Lower leg skin (tissue), 4 donors: ENCODE measurements around the gene SOX6. TPM values are rescaled to one million over a fixed set of nuclear protein-coding genes. Genes with fewer than 3 reads are reported as not detected.
"Not testable (repeated sequence)": the region's sequence is repeated elsewhere in the genome, so short reads cannot be mapped to it uniquely, and the experiment has no call there.

Source experiments
- DNase-seq, 2 donors: peaks; one replicate each; pipeline ENCODE4 v3.0.0-alpha.2; 2019; ENCODE audit warnings: low spot score in 2 of 2
- H3K4me3 ChIP-seq: fragments of 200-600 bp; sonication (generic); 2 replicates; pipeline ENCODE4 v1.5.1; 2017; ENCODE audit warnings: mild to moderate bottlenecking, low read depth; ENCODE audit not compliant: poor library complexity, severe bottlenecking
- POLR2A ChIP-seq, 2 donors: fragments of 450-650 bp; IDR thresholded peaks; one replicate each; pipeline ENCODE4 v1.6.1; 2016 to 2017; ENCODE audit warnings: antibody characterized with exemption in 2 of 2, mild to moderate bottlenecking in 1 of 2, moderate library complexity in 1 of 2
- WGBS, 2 donors: methylation state at CpG; one replicate each; pipeline ENCODE4 v1.1.5; 2018; 5-methylcytosine and 5-hydroxymethylcytosine counted together
- intact Hi-C: fragments of 100-400 bp; cut with DNase I; formaldehyde crosslinking; loops from one replicate; pipeline ENCODE4 v1.15.0; 2023; ENCODE audit warnings: low total_unique reads
- total RNA-seq, 4 donors: library from RNA; depleted of rRNA; stranded (reverse); fragments of >200 nt; gene quantifications; one replicate each; pipeline ENCODE4 v1.1.0, GENCODE V29; 2016
- TF ChIP-seq, protein P1 (sequence below), 3 donors: fragments of 450-650 bp; IDR thresholded peaks; one replicate each; pipeline ENCODE4 v1.5.1; 2016; ENCODE audit warnings: antibody characterized with exemption in 3 of 3, mild to moderate bottlenecking in 3 of 3, moderate library complexity in 2 of 3

SOX6 gene
- total RNA-seq, 4 donors from 2014 or later = 11.2 to 31.8 (median 11.6) TPM

DNA sequence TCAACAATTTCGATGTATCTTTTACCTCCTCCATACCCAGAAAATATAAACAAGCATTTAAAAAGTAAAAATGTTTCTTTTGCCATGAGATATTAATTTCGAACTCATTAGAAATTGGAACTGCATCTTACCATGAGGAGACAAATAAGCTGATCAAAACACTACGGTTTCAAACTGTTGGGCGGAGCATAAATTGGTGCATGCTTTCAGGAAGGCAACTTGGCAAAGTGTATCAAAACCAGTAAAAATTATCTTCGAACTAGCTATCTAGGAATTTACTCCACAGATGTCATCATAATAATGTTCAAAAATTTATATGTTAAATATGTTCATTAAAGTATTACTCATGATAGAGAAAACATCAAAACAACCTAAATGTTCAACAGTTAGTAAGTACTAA lies 21.4 kb upstream of the SOX6 start:
- intact Hi-C loops = no loop called here
- TF ChIP-seq POLR2A (IDR thresholded peaks at IDR 0.05) = no peak
- TF ChIP-seq, protein P1, sequence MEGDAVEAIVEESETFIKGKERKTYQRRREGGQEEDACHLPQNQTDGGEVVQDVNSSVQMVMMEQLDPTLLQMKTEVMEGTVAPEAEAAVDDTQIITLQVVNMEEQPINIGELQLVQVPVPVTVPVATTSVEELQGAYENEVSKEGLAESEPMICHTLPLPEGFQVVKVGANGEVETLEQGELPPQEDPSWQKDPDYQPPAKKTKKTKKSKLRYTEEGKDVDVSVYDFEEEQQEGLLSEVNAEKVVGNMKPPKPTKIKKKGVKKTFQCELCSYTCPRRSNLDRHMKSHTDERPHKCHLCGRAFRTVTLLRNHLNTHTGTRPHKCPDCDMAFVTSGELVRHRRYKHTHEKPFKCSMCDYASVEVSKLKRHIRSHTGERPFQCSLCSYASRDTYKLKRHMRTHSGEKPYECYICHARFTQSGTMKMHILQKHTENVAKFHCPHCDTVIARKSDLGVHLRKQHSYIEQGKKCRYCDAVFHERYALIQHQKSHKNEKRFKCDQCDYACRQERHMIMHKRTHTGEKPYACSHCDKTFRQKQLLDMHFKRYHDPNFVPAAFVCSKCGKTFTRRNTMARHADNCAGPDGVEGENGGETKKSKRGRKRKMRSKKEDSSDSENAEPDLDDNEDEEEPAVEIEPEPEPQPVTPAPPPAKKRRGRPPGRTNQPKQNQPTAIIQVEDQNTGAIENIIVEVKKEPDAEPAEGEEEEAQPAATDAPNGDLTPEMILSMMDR (IDR thresholded peaks at IDR 0.05) = no peak
- DNase-seq = no peak
- WGBS, 2 donors = 64 to 79% methylated on average over 5 of the region's 5 CpGs
- H3K4me3 ChIP-seq = no peak overlapping the region

DNA sequence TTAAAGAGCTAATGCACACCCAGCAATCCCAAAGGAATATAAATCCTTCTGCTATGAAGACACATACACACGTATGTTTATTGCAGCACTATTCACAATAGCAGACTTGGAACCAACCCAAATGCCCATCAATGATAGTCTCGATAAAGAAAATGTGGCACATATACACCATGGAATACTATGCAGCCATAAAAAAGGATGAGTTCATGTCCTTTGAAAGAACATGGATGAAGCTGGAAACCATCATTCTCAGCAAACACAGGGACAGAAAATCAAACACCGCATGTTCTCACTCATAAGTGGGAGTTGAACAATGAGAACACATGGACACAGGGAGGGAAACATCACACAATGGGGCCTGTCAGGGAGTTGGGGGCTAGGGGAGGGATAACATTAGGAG lies 19.3 kb upstream of the SOX6 start:
- WGBS, 2 donors = 92 to 94% methylated on average over 3 of the region's 3 CpGs
- intact Hi-C loops, H3K4me3 ChIP-seq, DNase-seq: not testable (repeated sequence)

DNA sequence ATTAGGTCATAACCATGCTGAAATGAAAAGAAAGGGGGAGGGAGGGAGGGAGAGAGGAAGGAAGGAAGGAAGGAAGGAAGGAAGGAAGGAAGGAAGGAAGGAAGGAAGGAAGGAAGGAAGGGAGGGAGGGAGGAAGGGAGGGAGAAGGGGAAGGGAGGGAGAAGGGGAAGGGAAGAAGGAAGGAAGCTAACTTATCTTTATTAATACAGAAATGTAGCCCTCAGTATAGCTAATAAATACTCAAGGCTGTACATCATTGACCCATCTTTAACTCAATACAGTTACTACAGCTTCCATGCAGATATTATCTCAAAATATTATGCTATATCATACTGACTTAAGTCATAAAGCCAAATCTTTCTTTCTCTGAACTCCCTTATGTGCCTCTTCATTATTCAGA lies 17.4 kb upstream of the SOX6 start:
- no peak for TF ChIP-seq POLR2A (IDR thresholded peaks at IDR 0.05)
- TF ChIP-seq, protein P1 (IDR thresholded peaks at IDR 0.05) = no peak
- no peak overlapping the region for H3K4me3 ChIP-seq
- DNase-seq = no peak
- intact Hi-C loops = no loop called here

DNA sequence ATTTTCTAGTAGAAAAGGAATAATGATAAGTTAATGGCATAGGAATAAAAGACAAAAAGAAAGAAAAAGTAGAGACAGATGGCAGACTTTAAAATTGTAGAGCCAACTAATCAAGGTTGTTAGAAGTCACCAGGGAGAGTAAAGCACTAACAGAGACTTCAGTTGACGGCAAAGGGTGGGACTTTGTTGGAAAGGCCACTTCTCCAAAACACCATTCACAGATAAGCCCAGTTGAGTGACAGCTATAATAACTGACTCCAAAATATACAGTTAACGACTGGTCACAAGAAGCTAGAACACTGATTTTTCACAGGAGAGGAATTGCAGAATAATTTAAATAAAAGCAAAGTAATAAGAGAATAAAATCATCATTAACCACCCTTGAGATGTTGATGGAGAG lies 16.0 kb upstream of the SOX6 start:
- no peak for TF ChIP-seq POLR2A (IDR thresholded peaks at IDR 0.05)
- TF ChIP-seq, protein P1 (IDR thresholded peaks at IDR 0.05) = no peak
- 77 to 92% methylated on average over 2 of the region's 2 CpGs for WGBS, 2 donors
- H3K4me3 ChIP-seq = no peak overlapping the region
- intact Hi-C loops = no loop called here
- no peak for DNase-seq

DNA sequence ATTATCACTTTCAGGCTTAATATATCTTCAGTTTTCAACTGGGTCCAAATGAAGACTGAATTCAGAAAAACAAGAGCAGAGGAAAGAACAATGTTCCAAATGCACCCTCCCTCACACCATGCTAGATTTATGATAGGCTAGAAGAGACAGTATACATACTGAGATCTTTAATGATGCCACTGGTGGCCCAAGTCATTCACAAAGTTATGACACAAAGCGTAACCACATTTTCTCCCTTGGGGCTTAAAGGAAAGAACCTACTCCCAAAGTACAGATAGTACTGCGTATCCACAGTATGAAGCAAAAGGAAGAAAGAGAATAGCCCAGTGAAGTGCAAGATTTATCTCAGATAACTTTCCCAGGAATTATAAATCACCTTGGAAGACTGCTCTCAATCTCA lies 10.9 kb upstream of the SOX6 start:
- intact Hi-C loops = no loop called here
- no peak overlapping the region for H3K4me3 ChIP-seq
- no peak for DNase-seq
- no peak for TF ChIP-seq POLR2A (IDR thresholded peaks at IDR 0.05)
- TF ChIP-seq, protein P1 (IDR thresholded peaks at IDR 0.05) = no peak
- WGBS, 2 donors = 83 to 88% methylated on average over 2 of the region's 2 CpGs

DNA sequence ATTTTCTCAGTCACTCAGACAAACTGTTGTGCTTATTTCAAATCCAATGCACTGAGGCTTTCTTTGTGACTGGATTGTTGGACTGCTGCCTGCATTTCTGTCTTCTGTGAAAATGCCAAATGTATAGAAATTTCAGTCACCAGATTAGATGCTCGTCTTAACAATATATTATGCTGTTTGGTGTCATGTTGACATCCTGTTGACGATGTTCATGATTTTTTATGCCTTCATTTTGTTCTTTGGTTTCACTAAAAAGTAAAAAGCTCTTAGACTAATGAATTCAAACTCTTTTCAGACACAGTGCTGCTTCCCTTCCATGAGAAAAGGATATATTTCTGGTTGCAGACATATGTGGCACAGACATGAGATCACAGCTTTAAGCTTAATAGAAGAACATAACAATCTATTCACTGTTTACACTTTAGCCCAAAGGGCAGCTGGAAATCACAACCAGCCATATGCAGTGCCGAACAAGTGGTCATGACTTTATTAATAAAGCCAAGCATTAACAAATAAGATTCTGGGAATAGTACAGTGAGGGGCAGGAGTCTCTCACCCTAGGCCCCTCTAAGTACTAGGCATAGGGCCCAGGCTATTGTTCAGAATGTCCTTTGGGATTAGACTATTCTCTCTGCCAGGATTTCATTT lies 9.4 kb upstream of the SOX6 start:
- TF ChIP-seq, protein P1 (IDR thresholded peaks at IDR 0.05) = no peak
- TF ChIP-seq POLR2A (IDR thresholded peaks at IDR 0.05) = no peak
- WGBS, 2 donors = 42 to 57% methylated on average over 3 of the region's 3 CpGs
- DNase-seq = no peak
- no peak overlapping the region for H3K4me3 ChIP-seq
- intact Hi-C loops = no loop called here
